ENCODE measurements around the gene FAM222B.

- no peak for TF ChIP-seq CTCF (IDR thresholded peaks at IDR 0.05)
- TF ChIP-seq POLR2A (IDR thresholded peaks at IDR 0.05) = no peak
Observed at GRCh38 chr17:28875848-28876550, 33.4 kb upstream of the FAM222B start.
